Cardiac fibroblast (primary cell): ENCODE data around the gene ZNF83.
"Not testable (repeated sequence)": the region's sequence is repeated elsewhere in the genome, so short reads cannot be mapped to it uniquely, and the experiment has no call there.

Source experiments
- DNase-seq, 2 donors: peaks; one replicate each; pipeline versions ENCODE4 v3.0.0 to v3.0.0-alpha.2; 2010; ENCODE audit warnings: low read depth in 2 of 2
- H3K4me3 ChIP-seq, 2 donors: replicated peaks in 1 of 2; 1 replicate in 1 of 2; 2 replicates in 1 of 2; pipeline ENCODE4 v1.5.1; 2011; ENCODE audit warnings: low read depth in 2 of 2, low read length in 2 of 2, mild to moderate bottlenecking in 2 of 2, moderate library complexity in 1 of 2
- TF ChIP-seq, protein P1 (sequence below): IDR thresholded peaks from one replicate; pipeline ENCODE4 v1.5.1; 2011; ENCODE audit warnings: low read depth, mild to moderate bottlenecking, low read length, inconsistent platforms

ZNF83 gene

DNA sequence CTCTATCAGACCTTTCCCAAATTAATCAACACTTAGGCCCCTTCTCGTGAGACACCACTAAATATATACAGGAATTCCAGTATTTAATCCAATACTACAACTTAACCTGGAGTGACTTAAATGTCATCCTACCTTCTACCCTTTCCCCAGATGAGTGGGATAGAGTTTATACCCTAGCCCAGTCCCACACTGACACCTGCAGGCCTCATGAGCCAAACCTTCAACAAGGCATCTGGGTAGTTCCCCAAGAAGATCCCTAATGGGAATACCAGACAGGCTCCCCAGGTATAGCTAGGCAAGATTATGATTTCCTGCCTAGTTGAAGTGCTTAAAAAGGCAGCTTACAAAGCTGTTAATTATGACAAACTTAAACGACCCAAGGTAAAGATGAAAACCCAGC lies 15.9 kb downstream of the ZNF83 start:
- no peak for DNase-seq
- TF ChIP-seq, protein P1, sequence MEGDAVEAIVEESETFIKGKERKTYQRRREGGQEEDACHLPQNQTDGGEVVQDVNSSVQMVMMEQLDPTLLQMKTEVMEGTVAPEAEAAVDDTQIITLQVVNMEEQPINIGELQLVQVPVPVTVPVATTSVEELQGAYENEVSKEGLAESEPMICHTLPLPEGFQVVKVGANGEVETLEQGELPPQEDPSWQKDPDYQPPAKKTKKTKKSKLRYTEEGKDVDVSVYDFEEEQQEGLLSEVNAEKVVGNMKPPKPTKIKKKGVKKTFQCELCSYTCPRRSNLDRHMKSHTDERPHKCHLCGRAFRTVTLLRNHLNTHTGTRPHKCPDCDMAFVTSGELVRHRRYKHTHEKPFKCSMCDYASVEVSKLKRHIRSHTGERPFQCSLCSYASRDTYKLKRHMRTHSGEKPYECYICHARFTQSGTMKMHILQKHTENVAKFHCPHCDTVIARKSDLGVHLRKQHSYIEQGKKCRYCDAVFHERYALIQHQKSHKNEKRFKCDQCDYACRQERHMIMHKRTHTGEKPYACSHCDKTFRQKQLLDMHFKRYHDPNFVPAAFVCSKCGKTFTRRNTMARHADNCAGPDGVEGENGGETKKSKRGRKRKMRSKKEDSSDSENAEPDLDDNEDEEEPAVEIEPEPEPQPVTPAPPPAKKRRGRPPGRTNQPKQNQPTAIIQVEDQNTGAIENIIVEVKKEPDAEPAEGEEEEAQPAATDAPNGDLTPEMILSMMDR, result no peak
- no peak overlapping the region for H3K4me3 ChIP-seq

DNA sequence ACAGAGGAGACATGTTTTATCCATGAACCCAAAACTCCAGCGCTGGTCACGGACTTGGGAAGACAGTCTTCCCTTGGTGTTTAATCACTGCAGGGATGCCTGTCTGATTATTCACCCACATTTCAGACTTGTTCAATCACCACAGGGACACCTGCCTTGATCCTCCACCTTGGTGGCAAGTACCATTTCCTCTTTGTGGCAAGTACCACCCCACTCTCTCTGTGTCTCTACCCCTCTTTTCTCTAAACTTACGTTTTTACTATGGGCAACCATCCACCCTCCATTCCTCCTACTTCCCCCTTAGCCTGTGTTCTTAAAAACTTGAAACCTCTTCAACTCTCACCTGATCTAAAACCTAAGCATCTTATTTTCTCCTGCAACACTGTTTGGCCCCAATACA lies 16.8 kb downstream of the ZNF83 start:
- DNase-seq, result no peak
- TF ChIP-seq, protein P1, result no peak
- H3K4me3 ChIP-seq, result no peak overlapping the region

DNA sequence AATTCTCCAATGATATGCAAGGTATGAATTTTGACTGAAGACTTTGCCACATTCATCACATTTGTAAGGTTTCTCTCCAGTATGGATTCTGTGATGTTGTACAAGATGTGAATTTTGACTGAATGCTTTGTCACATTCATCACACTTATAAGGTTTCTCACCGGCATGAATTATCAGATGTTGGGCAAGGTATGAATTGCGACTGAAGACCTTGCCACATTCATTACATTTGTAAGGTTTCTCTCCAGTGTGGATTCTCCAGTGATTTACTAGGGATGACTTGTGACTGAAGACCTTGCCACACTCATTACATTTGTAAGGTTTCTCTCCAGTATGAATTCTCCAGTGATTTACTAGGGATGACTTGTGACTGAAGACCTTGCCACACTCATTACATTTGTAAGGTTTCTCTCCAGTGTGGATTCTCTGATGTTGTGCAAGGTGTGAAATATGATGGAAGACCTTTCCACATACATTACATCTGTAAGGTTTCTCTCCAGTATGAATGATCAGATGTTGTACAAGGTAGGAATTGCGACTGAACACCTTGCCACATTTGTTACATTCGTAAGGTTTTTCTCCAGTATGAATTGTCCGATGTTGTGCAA lies 24.8 kb downstream of the ZNF83 start:
- no peak overlapping the region for H3K4me3 ChIP-seq
- TF ChIP-seq, protein P1, result no peak
- DNase-seq, result no peak

DNA sequence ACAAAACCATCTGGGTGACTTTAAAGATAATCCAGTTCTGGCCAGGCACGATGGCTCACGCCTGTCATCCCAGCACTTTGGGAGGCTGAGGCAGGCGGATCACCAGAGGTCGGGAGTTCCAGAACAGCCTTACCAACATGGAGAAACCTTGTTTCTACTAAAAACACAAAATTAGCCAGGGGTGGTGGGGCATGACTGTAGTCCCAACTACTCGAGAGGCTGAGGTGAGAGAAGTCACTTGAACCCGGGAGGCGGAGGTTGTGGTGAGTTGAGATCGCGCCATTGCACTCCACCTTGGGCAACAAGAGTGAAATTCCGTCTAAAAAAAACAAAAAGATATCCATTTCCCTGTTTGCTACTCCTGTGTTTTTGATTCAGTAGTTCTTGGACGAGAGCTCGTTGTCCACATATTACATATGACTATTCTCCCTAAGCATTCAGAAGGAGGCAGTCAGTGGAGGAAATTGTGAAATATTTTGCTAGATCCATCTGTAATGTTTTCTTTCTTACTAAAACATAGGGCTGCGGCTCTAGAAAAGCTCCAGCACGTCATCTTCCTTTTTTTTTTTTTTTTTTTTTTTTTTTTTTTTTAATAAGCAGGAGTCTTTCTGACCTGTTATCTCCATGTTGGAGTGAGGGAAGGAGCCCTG lies 34.5 kb downstream of the ZNF83 start:
- TF ChIP-seq, protein P1, result no peak
- no peak overlapping the region for H3K4me3 ChIP-seq
- DNase-seq, result peak; percentile 53 to 94

DNA sequence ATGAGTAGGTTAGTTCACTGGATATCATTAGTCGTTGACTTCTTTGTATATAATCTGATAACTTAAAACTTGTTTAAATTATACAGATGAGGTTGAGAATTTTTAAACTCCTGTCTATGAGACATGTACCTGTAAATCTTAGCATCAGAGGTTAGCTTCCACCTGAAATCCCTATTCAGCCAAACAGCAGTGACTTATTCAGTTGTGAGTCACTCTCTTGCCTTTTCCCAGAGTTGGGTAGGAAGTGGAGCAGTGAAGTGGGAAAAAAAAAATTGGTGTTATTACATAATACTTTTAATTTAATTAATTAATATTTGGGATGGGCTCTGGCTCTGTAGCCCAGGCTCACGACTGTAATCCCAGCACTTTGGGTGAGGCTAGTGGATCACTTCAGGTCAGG lies 35.2 kb downstream of the ZNF83 start:
- TF ChIP-seq, protein P1, result no peak
- no peak overlapping the region for H3K4me3 ChIP-seq
- no peak for DNase-seq

DNA sequence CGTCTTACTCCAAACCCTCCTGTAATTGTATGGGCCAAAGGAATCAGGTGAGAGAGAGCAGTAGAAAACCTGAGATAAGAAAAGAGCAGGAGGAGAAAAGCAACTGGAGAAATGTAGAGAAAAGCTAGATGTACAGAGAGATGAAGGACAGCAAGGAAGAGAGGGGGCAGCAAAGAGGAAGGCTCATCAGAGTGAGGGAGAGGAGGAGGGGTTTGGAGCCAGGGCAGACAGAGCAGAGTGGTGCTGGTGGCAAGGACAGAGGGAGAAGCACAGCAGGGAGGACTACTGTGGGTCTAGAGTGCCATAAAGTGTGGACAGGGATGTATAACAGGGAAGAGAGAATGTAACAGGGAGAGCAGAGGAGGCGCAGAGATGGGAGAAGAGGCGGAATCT lies 36.2 kb downstream of the ZNF83 start:
- not testable (repeated sequence) for DNase-seq
- H3K4me3 ChIP-seq, result peak overlapping the region; percentile 55 to 65

DNA sequence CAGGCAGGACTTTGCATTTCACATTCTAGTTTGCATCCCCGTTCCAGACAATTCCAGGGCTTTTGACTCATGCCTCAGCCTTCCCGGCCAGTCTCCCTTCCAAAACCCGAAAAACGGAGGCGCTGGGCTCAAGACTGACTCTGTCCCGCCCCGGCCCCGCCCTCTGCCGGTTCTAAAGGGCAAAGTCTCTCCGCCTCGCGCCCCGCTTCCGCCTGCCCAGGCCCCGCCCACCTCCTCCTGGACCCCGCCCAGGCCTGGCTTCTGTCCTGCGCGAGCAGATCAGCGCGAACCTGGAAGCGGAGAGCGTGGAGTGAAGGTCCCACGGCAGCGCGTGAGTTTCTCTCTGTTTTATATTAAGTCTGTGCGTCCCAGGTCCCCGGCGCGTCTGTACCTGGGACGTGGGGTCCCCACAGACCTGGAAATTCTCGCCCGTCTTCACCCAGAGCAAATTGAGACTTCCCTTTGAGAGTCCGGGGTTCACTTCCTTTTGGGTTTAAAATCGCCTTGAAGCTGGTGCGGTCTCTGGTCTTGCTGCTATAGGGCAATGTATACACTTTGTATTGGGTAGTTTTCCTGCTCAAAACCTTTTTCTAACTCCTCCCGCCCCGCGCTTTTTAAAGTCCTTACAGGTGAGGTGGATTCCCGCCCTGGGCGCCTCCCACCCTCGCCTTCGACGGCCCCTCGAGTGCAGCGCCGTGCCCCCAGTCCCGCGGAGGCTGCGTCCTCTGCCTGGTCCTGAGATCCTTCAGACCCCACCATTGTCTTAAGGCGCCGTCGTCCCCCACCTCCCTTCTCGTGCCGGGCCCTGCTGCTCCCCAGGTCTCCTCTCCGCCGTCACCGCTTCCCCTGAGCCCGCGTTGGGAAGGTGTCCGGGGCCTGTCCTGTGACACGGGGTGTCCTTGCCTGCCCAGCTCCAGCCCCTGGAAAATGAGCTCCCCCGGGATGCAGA lies 36.9 kb downstream of the ZNF83 start:
- peak; percentile 91 to 92 for DNase-seq
- TF ChIP-seq, protein P1, result peak; percentile 44
- H3K4me3 ChIP-seq, result peak overlapping the region; percentile 55 to 65
